Mesendoderm (in vitro differentiated cells): ENCODE data around the gene GLB1L3.

Experiments
- DNase-seq: peaks from one replicate; pipeline ENCODE4 v3.0.0; 2013
- H2AK5ac ChIP-seq: 2 replicates; pipeline ENCODE4 v1.6.1; 2013; ENCODE audit warnings: low read length, inconsistent platforms
- H2BK120ac ChIP-seq: 2 replicates; pipeline ENCODE4 v1.6.1; 2013; ENCODE audit warnings: low read depth, mild to moderate bottlenecking, low read length, moderate library complexity, mixed read lengths
- H2BK15ac ChIP-seq: replicated peaks from 2 replicates; pipeline ENCODE4 v1.6.1; 2013; ENCODE audit warnings: low read depth, mild to moderate bottlenecking, moderate library complexity
- H2BK5ac ChIP-seq: 2 replicates; pipeline ENCODE4 v1.6.1; 2013; ENCODE audit warnings: low read length, inconsistent platforms
- H3K18ac ChIP-seq: 2 replicates; pipeline ENCODE4 v1.6.1; 2013; ENCODE audit warnings: mild to moderate bottlenecking, low read length, mixed read lengths
- H3K23ac ChIP-seq: one replicate; pipeline ENCODE4 v1.6.1; 2013; ENCODE audit warnings: low read length
- H3K27ac ChIP-seq: 2 replicates; pipeline ENCODE4 v1.5.1; 2013; ENCODE audit warnings: low read depth, mild to moderate bottlenecking, inconsistent platforms, low read length, moderate library complexity
- H3K27me3 ChIP-seq: 2 replicates; pipeline ENCODE4 v1.6.1; 2013; ENCODE audit warnings: low read length, control low read depth, mild to moderate bottlenecking, inconsistent platforms; ENCODE audit not compliant: insufficient read depth, poor library complexity
- H3K36me3 ChIP-seq: 2 replicates; pipeline ENCODE4 v1.6.1; 2013; ENCODE audit warnings: low read length, inconsistent platforms; ENCODE audit not compliant: control insufficient read depth, insufficient read depth
- H3K4ac ChIP-seq: one replicate; pipeline ENCODE4 v1.6.1; 2013; ENCODE audit warnings: low read depth, mild to moderate bottlenecking, low read length, moderate library complexity
- H3K4me1 ChIP-seq: 2 replicates; pipeline ENCODE4 v1.6.1; 2013; ENCODE audit warnings: low read depth, low read length, inconsistent platforms; ENCODE audit not compliant: control insufficient read depth
- H3K4me2 ChIP-seq: 2 replicates; pipeline ENCODE4 v1.6.1; 2013; ENCODE audit warnings: low read length
- H3K4me3 ChIP-seq: 2 replicates; pipeline ENCODE4 v1.5.1; 2013; ENCODE audit warnings: mild to moderate bottlenecking, low read length
- H3K56ac ChIP-seq: one replicate; pipeline ENCODE4 v1.6.1; 2013; ENCODE audit warnings: low read length
- H3K79me1 ChIP-seq: 2 replicates; pipeline ENCODE4 v1.6.1; 2013; ENCODE audit warnings: low read length, inconsistent platforms
- H3K79me2 ChIP-seq: 2 replicates; pipeline ENCODE4 v1.6.1; 2013; ENCODE audit warnings: mild to moderate bottlenecking, low read length; ENCODE audit not compliant: control insufficient read depth, insufficient read depth
- H3K9ac ChIP-seq: 2 replicates; pipeline ENCODE4 v1.6.1; 2013; ENCODE audit warnings: low read length, inconsistent platforms
- H4K5ac ChIP-seq: one replicate; pipeline ENCODE4 v1.6.1; 2013; ENCODE audit warnings: low read length
- H4K8ac ChIP-seq: one replicate; pipeline ENCODE4 v1.6.1; 2013; ENCODE audit warnings: low read depth, mild to moderate bottlenecking, control low read depth, low read length, moderate library complexity
- WGBS: extraction: QIAGEN DNeasy Blood & Tissue Kit; methylation state at CpG from one replicate; pipeline ENCODE4 v1.1.7; 2013; ENCODE audit warnings: low lambda C conversion rate, missing lambda C conversion rate; ENCODE audit not compliant: insufficient coverage; ENCODE audit errors: extremely low coverage; 5-methylcytosine and 5-hydroxymethylcytosine counted together

GLB1L3 gene

DNA sequence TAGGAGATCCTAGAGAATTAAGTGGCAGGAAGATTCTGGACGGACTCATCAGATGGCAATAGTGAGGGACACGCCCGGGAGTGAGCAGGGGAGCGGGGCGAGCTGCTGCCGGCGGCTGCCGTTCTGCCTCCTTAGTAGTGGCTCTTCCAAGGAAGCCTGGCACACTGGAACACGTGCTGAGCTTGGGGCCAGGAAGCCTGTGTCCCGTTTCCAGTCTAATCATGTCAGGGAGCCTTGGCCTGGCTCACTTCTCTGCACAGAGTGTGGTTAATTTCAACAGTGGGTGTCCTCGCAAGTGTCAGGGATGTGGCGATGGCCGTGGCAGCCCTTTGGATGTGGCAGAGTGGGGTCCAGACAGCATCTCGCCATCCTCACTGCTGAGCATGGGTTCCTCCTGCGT is 16.5 kb downstream of the GLB1L3 start:
- Histone ChIP-seq H3K27ac (no peak overlapping the region), H3K18ac (no peak overlapping the region), H3K36me3 (no peaks in the 10 kb centered on the region), H3K56ac (no peak overlapping the region), H3K4me1 (peaks cover 3% of the 10 kb centered on the region), H3K23ac (no peak overlapping the region), H3K4me2 (no peak overlapping the region), H4K8ac (no peak overlapping the region), H2BK120ac (no peak overlapping the region), H2AK5ac (no peak overlapping the region), H3K9ac (no peak overlapping the region), H3K79me1 (no peaks in the 10 kb centered on the region), H3K4ac (no peak overlapping the region), H2BK15ac (no peak overlapping the region), H3K27me3 (no peaks in the 10 kb centered on the region), H3K4me3 (no peak overlapping the region), H4K5ac (no peak overlapping the region), H3K79me2 (no peaks in the 10 kb centered on the region), H2BK5ac (no peak overlapping the region)
- DNase-seq, result no peak
- no CpG with 5 or more reads among the region's 15 CpGs for WGBS

DNA sequence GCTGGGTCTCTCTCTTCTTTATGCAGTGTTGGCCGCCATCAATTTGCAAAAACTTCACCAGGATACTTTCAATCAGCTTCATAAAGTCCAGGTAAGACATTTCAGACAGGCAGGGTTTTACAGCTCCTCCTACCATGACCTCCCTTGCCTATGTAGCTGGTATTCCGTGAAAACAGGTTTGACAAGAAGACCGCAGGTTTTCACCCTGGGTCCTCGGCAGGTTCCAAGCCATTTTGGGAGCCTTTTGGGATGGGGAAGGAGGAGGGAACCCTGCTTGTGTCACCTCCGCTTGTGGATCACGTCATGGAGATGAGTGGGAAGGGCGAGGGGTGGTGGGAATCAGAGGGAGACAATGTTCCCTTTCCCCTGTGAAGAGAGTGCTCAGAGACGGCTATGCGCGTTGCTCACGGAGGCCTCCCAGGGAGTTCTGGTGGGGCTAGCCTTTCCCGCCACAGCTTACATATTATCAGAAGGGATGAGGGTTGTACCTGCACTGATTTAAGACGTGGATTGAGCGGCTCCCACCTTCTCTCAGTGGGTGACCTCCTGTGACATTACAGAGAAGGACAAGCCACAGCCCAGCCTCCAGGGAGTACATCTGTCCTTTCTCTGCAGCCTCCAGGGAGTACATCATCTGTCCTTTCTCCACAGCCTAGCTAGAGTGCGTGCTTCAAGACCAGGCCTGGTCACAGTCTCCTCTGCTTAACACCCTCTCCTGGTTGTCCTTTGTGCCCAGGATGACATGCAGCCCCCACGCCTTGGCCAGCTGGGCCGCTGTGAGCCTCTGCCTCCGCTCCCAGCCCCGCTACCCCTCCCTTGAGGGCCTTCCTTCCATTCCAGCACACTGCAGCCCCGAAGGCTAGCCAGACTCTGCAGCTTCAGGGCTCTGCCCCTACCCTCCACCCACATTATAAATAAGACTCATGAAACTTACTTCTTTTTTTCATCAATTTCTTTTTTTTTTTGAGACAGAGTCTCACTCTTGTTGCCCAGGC is 17.2 kb downstream of the GLB1L3 start:
- H3K23ac ChIP-seq, result no peak overlapping the region
- H2BK120ac ChIP-seq, result no peak overlapping the region
- H3K4ac ChIP-seq, result no peak overlapping the region
- no peaks in the 10 kb centered on the region for H3K79me2 ChIP-seq
- no peak overlapping the region for H3K4me3 ChIP-seq
- no CpG with 5 or more reads among the region's 20 CpGs for WGBS
- no peak overlapping the region for H4K8ac ChIP-seq
- no peak overlapping the region for H3K27ac ChIP-seq
- no peaks in the 10 kb centered on the region for H3K36me3 ChIP-seq
- no peak overlapping the region for H2BK15ac ChIP-seq
- no peak overlapping the region for H4K5ac ChIP-seq
- H3K9ac ChIP-seq, result no peak overlapping the region
- no peak overlapping the region for H3K56ac ChIP-seq
- no peaks in the 10 kb centered on the region for H3K79me1 ChIP-seq
- H3K4me1 ChIP-seq, result peaks cover 3% of the 10 kb centered on the region
- H3K4me2 ChIP-seq, result no peak overlapping the region
- no peaks in the 10 kb centered on the region for H3K27me3 ChIP-seq
- H2AK5ac ChIP-seq, result no peak overlapping the region
- no peak for DNase-seq
- H2BK5ac ChIP-seq, result no peak overlapping the region
- no peak overlapping the region for H3K18ac ChIP-seq

DNA sequence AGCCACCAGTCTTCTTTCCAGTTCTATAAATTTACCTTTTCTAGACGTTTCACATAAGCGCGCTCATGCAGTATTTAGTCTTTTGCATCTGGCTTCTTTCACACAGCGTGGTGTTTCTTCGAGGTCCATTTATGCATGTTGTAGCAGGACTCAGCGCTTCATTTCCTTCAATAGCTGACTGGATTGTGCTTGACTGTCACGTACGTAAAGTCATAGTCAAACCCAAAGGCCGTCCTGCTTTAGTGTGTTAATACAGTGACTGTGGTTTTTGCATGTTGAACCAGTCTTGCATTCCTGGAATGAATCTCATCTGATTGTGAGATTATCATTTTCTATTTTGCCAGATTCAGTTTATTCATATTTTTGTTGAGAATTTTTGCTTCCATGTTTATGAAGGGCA is 18.5 kb downstream of the GLB1L3 start:
- no peak for DNase-seq
- no CpG with 5 or more reads among the region's 9 CpGs for WGBS
- H3K4me3 ChIP-seq, result no peak overlapping the region

DNA sequence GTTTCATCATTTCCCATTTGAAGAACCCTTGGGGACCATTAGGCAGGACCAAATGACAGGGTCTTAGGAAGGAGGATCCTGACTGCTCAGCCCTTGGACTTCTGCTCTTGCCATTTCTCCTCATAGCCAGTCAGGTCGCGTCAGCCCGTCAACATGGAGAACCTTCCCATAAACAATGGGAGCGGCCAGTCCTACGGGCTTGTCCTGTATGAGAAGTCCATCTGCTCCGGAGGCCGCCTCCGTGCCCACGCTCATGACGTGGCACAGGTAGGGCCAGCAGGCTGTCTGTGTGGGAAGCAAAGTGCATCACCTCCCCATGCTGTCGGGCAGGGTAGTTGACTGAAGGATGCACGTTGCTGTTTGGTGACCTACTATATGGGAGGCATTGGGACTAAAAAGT is 36.0 kb downstream of the GLB1L3 start:
- H4K5ac ChIP-seq, result no peak overlapping the region
- H3K79me1 ChIP-seq, result no peaks in the 10 kb centered on the region
- no peak overlapping the region for H3K18ac ChIP-seq
- no peak overlapping the region for H3K9ac ChIP-seq
- no peak overlapping the region for H3K4me3 ChIP-seq
- no peak overlapping the region for H2BK15ac ChIP-seq
- H2AK5ac ChIP-seq, result no peak overlapping the region
- no peak overlapping the region for H2BK5ac ChIP-seq
- H2BK120ac ChIP-seq, result no peak overlapping the region
- H3K27me3 ChIP-seq, result no peaks in the 10 kb centered on the region
- no peak overlapping the region for H3K27ac ChIP-seq
- DNase-seq, result no peak
- H3K4me1 ChIP-seq, result no peaks in the 10 kb centered on the region
- no peak overlapping the region for H4K8ac ChIP-seq
- no peaks in the 10 kb centered on the region for H3K79me2 ChIP-seq
- no CpG with 5 or more reads among the region's 12 CpGs for WGBS
- H3K23ac ChIP-seq, result no peak overlapping the region
- H3K4ac ChIP-seq, result no peak overlapping the region
- H3K36me3 ChIP-seq, result no peaks in the 10 kb centered on the region
- no peak overlapping the region for H3K4me2 ChIP-seq
- H3K56ac ChIP-seq, result no peak overlapping the region

More for the DNA sequence above, 18.5 kb downstream of the GLB1L3 start:
- no peaks in the 10 kb centered on the region for H3K4me1 ChIP-seq
- no peak overlapping the region for H2BK15ac ChIP-seq
- H3K4ac ChIP-seq, result no peak overlapping the region
- H2AK5ac ChIP-seq, result no peak overlapping the region
- H3K23ac ChIP-seq, result no peak overlapping the region
- H4K8ac ChIP-seq, result no peak overlapping the region
- no peak overlapping the region for H3K9ac ChIP-seq
- H3K18ac ChIP-seq, result no peak overlapping the region
- H3K4me2 ChIP-seq, result no peak overlapping the region
- H4K5ac ChIP-seq, result no peak overlapping the region
- H3K79me2 ChIP-seq, result no peaks in the 10 kb centered on the region
- H3K27ac ChIP-seq, result no peak overlapping the region
- no peaks in the 10 kb centered on the region for H3K79me1 ChIP-seq
- H2BK5ac ChIP-seq, result no peak overlapping the region
- H3K36me3 ChIP-seq, result no peaks in the 10 kb centered on the region
- no peak overlapping the region for H2BK120ac ChIP-seq
- H3K56ac ChIP-seq, result no peak overlapping the region
- no peaks in the 10 kb centered on the region for H3K27me3 ChIP-seq

DNA sequence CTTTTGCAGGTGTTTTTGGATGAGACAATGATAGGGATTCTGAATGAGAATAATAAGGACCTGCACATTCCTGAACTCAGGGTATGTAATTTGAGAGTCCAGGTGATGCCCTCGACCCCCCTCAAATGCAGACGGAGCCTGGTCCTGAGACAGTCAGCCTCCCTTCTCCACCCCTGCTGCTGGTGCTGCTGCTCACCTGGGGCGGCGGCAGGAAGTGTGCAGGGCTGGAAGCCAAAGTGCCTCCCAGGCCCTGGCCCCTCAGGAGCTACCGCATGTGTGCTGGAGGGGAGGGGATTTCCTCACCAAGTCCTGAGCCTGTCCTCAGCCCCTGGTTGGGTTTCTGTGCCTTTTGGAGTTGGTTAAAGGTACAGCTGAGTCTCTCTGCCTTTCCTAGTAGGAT is 36.6 kb downstream of the GLB1L3 start:
- H3K27me3 ChIP-seq, result no peaks in the 10 kb centered on the region
- H3K4me1 ChIP-seq, result no peaks in the 10 kb centered on the region
- no peak overlapping the region for H3K23ac ChIP-seq
- H2AK5ac ChIP-seq, result no peak overlapping the region
- H3K56ac ChIP-seq, result no peak overlapping the region
- H2BK120ac ChIP-seq, result no peak overlapping the region
- no peak overlapping the region for H3K4me2 ChIP-seq
- no peak overlapping the region for H3K18ac ChIP-seq
- no peak overlapping the region for H3K4me3 ChIP-seq
- no peak overlapping the region for H3K27ac ChIP-seq
- H4K5ac ChIP-seq, result no peak overlapping the region
- no peak overlapping the region for H4K8ac ChIP-seq
- H3K4ac ChIP-seq, result no peak overlapping the region
- H3K9ac ChIP-seq, result no peak overlapping the region
- H3K79me1 ChIP-seq, result no peaks in the 10 kb centered on the region
- DNase-seq, result no peak
- H3K79me2 ChIP-seq, result no peaks in the 10 kb centered on the region
- H2BK5ac ChIP-seq, result no peak overlapping the region
- H2BK15ac ChIP-seq, result no peak overlapping the region
- no peaks in the 10 kb centered on the region for H3K36me3 ChIP-seq
- no CpG with 5 or more reads among the region's 5 CpGs for WGBS
